H9 (cell line): ENCODE results near the gene CYFIP1. TPM values are rescaled to one million over a fixed set of nuclear protein-coding genes. Genes with fewer than 3 reads are reported as not detected.

Source experiments
- DNase-seq: peaks from one replicate; pipeline ENCODE4 v3.0.0-alpha.2; 2017
- H2AFZ ChIP-seq: one replicate; pipeline ENCODE4 v1.6.1; 2013; ENCODE audit warnings: mild to moderate bottlenecking, low read length, control low read depth, moderate library complexity
- H2AK5ac ChIP-seq: 2 replicates; pipeline ENCODE4 v1.6.1; 2013; ENCODE audit warnings: low read length, control low read depth, mixed read lengths; ENCODE audit not compliant: insufficient read length
- H2BK120ac ChIP-seq: one replicate; pipeline ENCODE4 v1.6.1; 2013; ENCODE audit warnings: low read depth, mild to moderate bottlenecking, low read length, control low read depth, inconsistent platforms; ENCODE audit not compliant: poor library complexity, severe bottlenecking
- H2BK12ac ChIP-seq: 2 replicates; pipeline ENCODE4 v1.6.1; 2013; ENCODE audit warnings: low read length, control low read depth, mixed read lengths, low read depth; ENCODE audit not compliant: insufficient read length
- H2BK15ac ChIP-seq: 2 replicates; pipeline ENCODE4 v1.6.1; 2013; ENCODE audit warnings: low read depth, low read length, control low read depth
- H2BK20ac ChIP-seq: one replicate; pipeline ENCODE4 v1.6.1; 2013; ENCODE audit warnings: low read depth, mild to moderate bottlenecking, low read length, control low read depth, inconsistent platforms; ENCODE audit not compliant: poor library complexity, severe bottlenecking
- H2BK5ac ChIP-seq: 2 replicates; pipeline ENCODE4 v1.6.1; 2013; ENCODE audit warnings: low read length, control low read depth, mixed read lengths; ENCODE audit not compliant: insufficient read length
- H3K14ac ChIP-seq: 2 replicates; pipeline ENCODE4 v1.6.1; 2013; ENCODE audit warnings: low read length, control low read depth; ENCODE audit not compliant: insufficient read depth
- H3K18ac ChIP-seq: 2 replicates; pipeline ENCODE4 v1.6.1; 2013; ENCODE audit warnings: low read depth, mild to moderate bottlenecking, mixed read lengths, low read length, control low read depth; ENCODE audit not compliant: insufficient read length
- H3K23ac ChIP-seq: 2 replicates; pipeline ENCODE4 v1.6.1; 2013; ENCODE audit warnings: low read length, control low read depth, mixed read lengths, low read depth; ENCODE audit not compliant: insufficient read length
- H3K23me2 ChIP-seq: 2 replicates; pipeline ENCODE4 v1.6.1; 2013; ENCODE audit warnings: low read depth, mild to moderate bottlenecking, mixed read lengths, low read length, control low read depth; ENCODE audit not compliant: insufficient read length, poor library complexity, severe bottlenecking
- H3K27ac ChIP-seq: 2 replicates; pipeline ENCODE4 v1.5.1; 2013; ENCODE audit warnings: low read length, control low read depth, mixed read lengths, low read depth; ENCODE audit not compliant: insufficient read length
- H3K27me3 ChIP-seq: 2 replicates; pipeline ENCODE4 v1.6.1; 2013; ENCODE audit warnings: low read length, control low read depth, inconsistent platforms; ENCODE audit not compliant: insufficient read depth
- H3K4ac ChIP-seq: 2 replicates; pipeline ENCODE4 v1.6.1; 2013; ENCODE audit warnings: low read depth, mild to moderate bottlenecking, control low read depth, inconsistent platforms, low read length, moderate library complexity
- H3K4me1 ChIP-seq: 2 replicates; pipeline ENCODE4 v1.6.1; 2013; ENCODE audit warnings: low read length, control low read depth, inconsistent platforms; ENCODE audit not compliant: insufficient read depth
- H3K4me2 ChIP-seq: 2 replicates; pipeline ENCODE4 v1.6.1; 2013; ENCODE audit warnings: low read length, control low read depth, mixed read lengths; ENCODE audit not compliant: insufficient read length, insufficient read depth
- H3K56ac ChIP-seq: 2 replicates; pipeline ENCODE4 v1.6.1; 2013; ENCODE audit warnings: low read depth, mild to moderate bottlenecking, mixed read lengths, low read length, control low read depth; ENCODE audit not compliant: insufficient read length
- H3K79me1 ChIP-seq: 2 replicates; pipeline ENCODE4 v1.6.1; 2013; ENCODE audit warnings: low read depth, mild to moderate bottlenecking, moderate library complexity, low read length, control low read depth, inconsistent platforms; ENCODE audit not compliant: insufficient read depth, poor library complexity, severe bottlenecking
- H3K79me2 ChIP-seq: 2 replicates; pipeline ENCODE4 v1.6.1; 2013; ENCODE audit warnings: low read length, control low read depth, inconsistent platforms; ENCODE audit not compliant: insufficient read depth
- H3K9ac ChIP-seq: 2 replicates; pipeline ENCODE4 v1.6.1; 2013; ENCODE audit warnings: low read length, control low read depth, mixed read lengths; ENCODE audit not compliant: insufficient read length; ENCODE audit errors: extremely low read depth
- H3K9me3 ChIP-seq: one replicate; pipeline ENCODE4 v1.6.1; 2013; ENCODE audit warnings: low read depth, low read length, inconsistent platforms; ENCODE audit not compliant: control insufficient read depth
- H3T11ph ChIP-seq: one replicate; pipeline ENCODE4 v1.6.1; 2013; ENCODE audit warnings: mild to moderate bottlenecking, low read length, control low read depth, inconsistent platforms
- H4K20me1 ChIP-seq: one replicate; pipeline ENCODE4 v1.6.1; 2013; ENCODE audit not compliant: control insufficient read depth, insufficient read length, insufficient read depth
- H4K5ac ChIP-seq: 2 replicates; pipeline ENCODE4 v1.6.1; 2013; ENCODE audit warnings: low read depth, mild to moderate bottlenecking, mixed read lengths, low read length, control low read depth; ENCODE audit not compliant: insufficient read length
- H4K8ac ChIP-seq: replicated peaks from 2 replicates; pipeline ENCODE4 v1.6.1; 2013; ENCODE audit warnings: low read length, control low read depth, mixed read lengths, low read depth; ENCODE audit not compliant: insufficient read length
- H4K91ac ChIP-seq: 2 replicates; pipeline ENCODE4 v1.6.1; 2013; ENCODE audit warnings: low read depth, mild to moderate bottlenecking, moderate library complexity, mixed read lengths, low read length, control low read depth; ENCODE audit not compliant: insufficient read length
- H3K27ac Mint-ChIP-seq, 3 experiments: 2 replicates in 2 of 3; 3 replicates in 1 of 3; pipeline ENCODE4 v1.8.0; 2020 to 2021; ENCODE audit warnings: mixed read lengths in 3 of 3, mild to moderate bottlenecking in 1 of 3, moderate library complexity in 1 of 3
- H3K27me3 Mint-ChIP-seq: 2 replicates; pipeline ENCODE4 v1.8.0; 2021; ENCODE audit warnings: low read depth, mild to moderate bottlenecking, moderate library complexity, mixed read lengths
- H3K36me3 Mint-ChIP-seq, 3 experiments: 2 replicates in 2 of 3; 3 replicates in 1 of 3; pipeline ENCODE4 v1.8.0; 2020 to 2021; ENCODE audit warnings: low read depth in 3 of 3, mixed read lengths in 3 of 3; ENCODE audit not compliant: insufficient read depth in 1 of 3
- H3K4me1 Mint-ChIP-seq, 2 experiments: 2 replicates each; pipeline ENCODE4 v1.8.0; 2020; ENCODE audit warnings: mixed read lengths in 2 of 2
- H3K4me3 Mint-ChIP-seq, 2 experiments: 2 replicates in 1 of 2; 3 replicates in 1 of 2; pipeline ENCODE4 v1.8.0; 2020 to 2021; ENCODE audit warnings: mild to moderate bottlenecking in 2 of 2, mixed read lengths in 2 of 2, moderate library complexity in 1 of 2
- H3K9me3 Mint-ChIP-seq, 2 experiments: 2 replicates in 1 of 2; 3 replicates in 1 of 2; pipeline ENCODE4 v1.8.0; 2020; ENCODE audit warnings: mild to moderate bottlenecking in 2 of 2, mixed read lengths in 2 of 2, moderate library complexity in 1 of 2
- CTCF ChIP-seq: fragments of 200-600 bp; sonication (generic); conservative IDR thresholded peaks from 3 replicates; pipeline ENCODE4 v1.8.0; 2021; ENCODE audit warnings: antibody characterized with exemption, mild to moderate bottlenecking
- WGBS: extraction: QIAGEN DNeasy Blood & Tissue Kit; methylation state at CpG from one replicate; pipeline ENCODE4 v1.1.7; 2013; ENCODE audit warnings: missing lambda C conversion rate, low lambda C conversion rate, mixed read lengths; ENCODE audit not compliant: insufficient read length; ENCODE audit errors: extremely low coverage; 5-methylcytosine and 5-hydroxymethylcytosine counted together
- total RNA-seq: library from RNA; stranded (reverse); gene quantifications from 2 replicates; pipeline ENCODE4 v1.2.1, GENCODE V29; 2021

Gene CYFIP1
- total RNA-seq, 1 experiment from 2014 or later: 71.2 TPM

GRCh38 chr15:22913646-22914380 lies 66.4 kb downstream of the CYFIP1 start:
- Mint-ChIP-seq H3K9me3 (no peaks in the 10 kb centered on the region), H3K4me1 (no peaks in the 10 kb centered on the region), H3K36me3 (peaks cover 22 to 60% (median 40%) of the 10 kb centered on the region in 3 experiments), H3K27me3 (no peaks in the 10 kb centered on the region), H3K27ac (peak overlapping the region in 1 of 3 experiments; percentile 70; a peak in 3 of 7 replicates), H3K4me3 (no peak overlapping the region)
- no peak overlapping the region for H3K4me2 ChIP-seq
- no peak overlapping the region for H2BK5ac ChIP-seq
- H3K27ac ChIP-seq: no peak overlapping the region
- no peaks in the 10 kb centered on the region for H3K79me1 ChIP-seq
- H2BK15ac ChIP-seq: no peak overlapping the region
- no peak overlapping the region for H2BK12ac ChIP-seq
- H3K79me2 ChIP-seq: no peaks in the 10 kb centered on the region
- no peak overlapping the region for H3T11ph ChIP-seq
- WGBS: no CpG with 5 or more reads among the region's 13 CpGs
- no peak for TF ChIP-seq CTCF
- no peaks in the 10 kb centered on the region for H3K9me3 ChIP-seq
- no peaks in the 10 kb centered on the region for H3K4me1 ChIP-seq
- no peak overlapping the region for H4K91ac ChIP-seq
- H4K20me1 ChIP-seq: no peaks in the 10 kb centered on the region
- H3K9ac ChIP-seq: no peak overlapping the region
- H3K23me2 ChIP-seq: no peaks in the 10 kb centered on the region
- no peak overlapping the region for H3K18ac ChIP-seq
- no peak overlapping the region for H3K56ac ChIP-seq
- no peak overlapping the region for H2AK5ac ChIP-seq
- no peaks in the 10 kb centered on the region for H3K27me3 ChIP-seq
- DNase-seq: no peak
- H2BK20ac ChIP-seq: no peak overlapping the region
- no peak overlapping the region for H4K8ac ChIP-seq
- H3K4ac ChIP-seq: no peak overlapping the region
- H3K23ac ChIP-seq: no peak overlapping the region
- no peak overlapping the region for H2AFZ ChIP-seq
- H3K14ac ChIP-seq: no peak overlapping the region; the same call in 1 of the 2 replicates
- no peak overlapping the region for H4K5ac ChIP-seq
- no peak overlapping the region for H2BK120ac ChIP-seq
